HL-60 (cell line): ENCODE measurements around the gene MAPK7.

Source experiments
- CTCF ChIP-seq: IDR thresholded peaks from one replicate; pipeline ENCODE4 v1.5.1; 2011; ENCODE audit warnings: low read length, control low read depth, inconsistent platforms; ENCODE audit not compliant: insufficient read depth
- REST ChIP-seq: IDR thresholded peaks from 2 replicates; pipeline ENCODE4 v1.6.1; 2012; ENCODE audit warnings: low read depth; ENCODE audit not compliant: insufficient replicate concordance
- SPI1 ChIP-seq: IDR thresholded peaks from 2 replicates; pipeline ENCODE4 v1.6.1; 2012; ENCODE audit warnings: low read depth, mild to moderate bottlenecking, borderline replicate concordance

- TF ChIP-seq CTCF, result no peak
- TF ChIP-seq REST, result no peak
- no peak for TF ChIP-seq SPI1
Measured at GRCh38 chr17:19357351-19357750, 20.9 kb upstream of the MAPK7 start.
